ENCODE results near the gene SPHKAP.
"Not testable (repeated sequence)": the region's sequence is repeated elsewhere in the genome, so short reads cannot be mapped to it uniquely, and the experiment has no call there.

Gene SPHKAP

GRCh38 chr2:228181098-228182019 lies at the start of gene SPHKAP:
TSS of gene SPHKAP (minus strand) at chr2:228181687. CDS start at chr2:228181598, 89 bp downstream.
- FAIRE-seq = no peak

- FAIRE-seq = no peak
Observed at GRCh38 chr2:228227466-228227865, 46.0 kb upstream of the SPHKAP start.

GRCh38 chr2:228224410-228224809 lies 42.9 kb upstream of the SPHKAP start:
- no peak for FAIRE-seq

GRCh38 chr2:228218593-228218992 lies 37.1 kb upstream of the SPHKAP start:
- not testable (repeated sequence) for FAIRE-seq

- FAIRE-seq = no peak
Observed at GRCh38 chr2:228197504-228197903, 16.0 kb upstream of the SPHKAP start.

GRCh38 chr2:228180181-228181097 lies 1.0 kb downstream of the SPHKAP start:
- no peak for FAIRE-seq

GRCh38 chr2:228167290-228167689 lies 14.2 kb downstream of the SPHKAP start:
- FAIRE-seq = no peak

GRCh38 chr2:228164718-228165117 lies 16.8 kb downstream of the SPHKAP start:
- FAIRE-seq = no peak

GRCh38 chr2:228157841-228158240 lies 23.6 kb downstream of the SPHKAP start:
- FAIRE-seq = no peak

GRCh38 chr2:228144961-228145360 lies 36.5 kb downstream of the SPHKAP start:
- no peak for FAIRE-seq

- FAIRE-seq = no peak
Observed at GRCh38 chr2:228140934-228141528, 40.5 kb downstream of the SPHKAP start.

GRCh38 chr2:228136027-228136426 lies 45.5 kb downstream of the SPHKAP start:
- FAIRE-seq = no peak

GRCh38 chr2:228135300-228135699 lies 46.2 kb downstream of the SPHKAP start:
- FAIRE-seq = no peak

- no peak for FAIRE-seq
Observed at GRCh38 chr2:228131833-228132232, 49.7 kb downstream of the SPHKAP start.

GRCh38 chr2:228126401-228126800 lies 55.1 kb downstream of the SPHKAP start:
- no peak for FAIRE-seq

- no peak for FAIRE-seq
Observed at GRCh38 chr2:228118940-228119339, 62.5 kb downstream of the SPHKAP start.

GRCh38 chr2:228107846-228108245 lies 73.6 kb downstream of the SPHKAP start:
- FAIRE-seq = no peak

- no peak for FAIRE-seq
Observed at GRCh38 chr2:228105526-228106250, 75.8 kb downstream of the SPHKAP start.

- FAIRE-seq = no peak
Observed at GRCh38 chr2:228104215-228104614, 77.3 kb downstream of the SPHKAP start.

GRCh38 chr2:228103379-228103778 lies 78.1 kb downstream of the SPHKAP start:
- FAIRE-seq = no peak

GRCh38 chr2:228102949-228103348 lies 78.5 kb downstream of the SPHKAP start:
- FAIRE-seq = no peak

GRCh38 chr2:228094377-228094921 lies 87.0 kb downstream of the SPHKAP start:
- no peak for FAIRE-seq

Data from islet of Langerhans (tissue), 1 donor.